OCI-LY1 (cell line): ENCODE measurements around the gene IFT52.
"Not testable (repeated sequence)": the region's sequence is repeated elsewhere in the genome, so short reads cannot be mapped to it uniquely, and the experiment has no call there.

Source experiments
- H2AFZ ChIP-seq: fragments of 200-600 bp; sonication (generic), shearing (Covaris generic); 2 replicates; pipeline ENCODE4 v1.6.0; 2014; ENCODE audit warnings: antibody characterized with exemption, mild to moderate bottlenecking, low read length
- H3F3A ChIP-seq: fragments of 200-600 bp; sonication (generic), shearing (Covaris generic); 2 replicates; pipeline ENCODE4 v1.6.0; 2014; ENCODE audit warnings: mild to moderate bottlenecking, antibody characterized with exemption, low read length, moderate library complexity; ENCODE audit not compliant: insufficient read depth
- H3K27ac ChIP-seq: fragments of 200-600 bp; sonication (generic); 2 replicates; pipeline ENCODE4 v1.5.1; 2014; ENCODE audit warnings: low read length, mixed run types, mild to moderate bottlenecking, low read depth; ENCODE audit not compliant: poor library complexity, severe bottlenecking
- H3K27me3 ChIP-seq: fragments of 200-600 bp; sonication (generic); 2 replicates; pipeline ENCODE4 v1.6.0; 2014; ENCODE audit warnings: antibody characterized with exemption, mild to moderate bottlenecking, low read length, moderate library complexity; ENCODE audit not compliant: insufficient read depth
- H3K36me3 ChIP-seq: fragments of 200-600 bp; sonication (generic); 2 replicates; pipeline ENCODE4 v1.6.1; 2014; ENCODE audit warnings: mild to moderate bottlenecking, antibody characterized with exemption, low read length, moderate library complexity, mixed read lengths; ENCODE audit not compliant: insufficient read depth
- H3K4me1 ChIP-seq: fragments of 200-600 bp; sonication (generic); 2 replicates; pipeline ENCODE4 v1.5.1; 2014; ENCODE audit warnings: mild to moderate bottlenecking, low read length, moderate library complexity; ENCODE audit not compliant: insufficient read depth, severe bottlenecking
- H3K4me2 ChIP-seq: fragments of 200-600 bp; sonication (generic), shearing (Covaris generic); 2 replicates; pipeline ENCODE4 v1.6.1; 2014; ENCODE audit warnings: low read length
- H3K4me3 ChIP-seq: fragments of 200-600 bp; sonication (generic); 2 replicates; pipeline ENCODE4 v1.5.1; 2014; ENCODE audit warnings: low read length, low read depth, mild to moderate bottlenecking, mixed read lengths; ENCODE audit not compliant: poor library complexity, severe bottlenecking
- H3K79me2 ChIP-seq: fragments of 200-600 bp; shearing (Covaris generic); 2 replicates; pipeline ENCODE4 v1.6.1; 2016; ENCODE audit warnings: mixed run types, low read length, mixed read lengths; ENCODE audit not compliant: insufficient read depth
- H3K9ac ChIP-seq: fragments of 200-600 bp; sonication (generic), shearing (Covaris generic); 2 replicates; pipeline ENCODE4 v1.6.1; 2014; ENCODE audit warnings: mild to moderate bottlenecking, low read length, mixed read lengths
- H3K9me2 ChIP-seq: fragments of 200-600 bp; sonication (generic), shearing (Covaris generic); 2 replicates; pipeline ENCODE4 v1.6.1; 2014; ENCODE audit warnings: low read depth, mild to moderate bottlenecking, low read length, mixed read lengths
- H3K9me3 ChIP-seq: fragments of 200-600 bp; shearing (Covaris generic); 2 replicates; pipeline ENCODE4 v1.6.1; 2014; ENCODE audit warnings: low read length, mixed read lengths
- H4K20me1 ChIP-seq: fragments of 200-600 bp; sonication (generic), shearing (Covaris generic); 2 replicates; pipeline ENCODE4 v1.6.0; 2016; ENCODE audit warnings: mild to moderate bottlenecking, low read length; ENCODE audit not compliant: insufficient read depth
- EZH2 ChIP-seq: fragments of 200-600 bp; sonication (generic), shearing (Covaris generic); IDR thresholded peaks from 2 replicates; pipeline ENCODE4 v1.8.0; 2017; ENCODE audit warnings: borderline replicate concordance, mixed run types, mild to moderate bottlenecking, antibody characterized with exemption, low read length, moderate library complexity, mixed read lengths
- TF ChIP-seq, protein P1 (sequence below): fragments of 200-600 bp; sonication (generic), shearing (Covaris generic); IDR thresholded peaks from 2 replicates; pipeline ENCODE4 v1.5.1; 2017; ENCODE audit warnings: mild to moderate bottlenecking, antibody characterized with exemption, low read length, moderate library complexity, mixed read lengths

IFT52 gene

DNA sequence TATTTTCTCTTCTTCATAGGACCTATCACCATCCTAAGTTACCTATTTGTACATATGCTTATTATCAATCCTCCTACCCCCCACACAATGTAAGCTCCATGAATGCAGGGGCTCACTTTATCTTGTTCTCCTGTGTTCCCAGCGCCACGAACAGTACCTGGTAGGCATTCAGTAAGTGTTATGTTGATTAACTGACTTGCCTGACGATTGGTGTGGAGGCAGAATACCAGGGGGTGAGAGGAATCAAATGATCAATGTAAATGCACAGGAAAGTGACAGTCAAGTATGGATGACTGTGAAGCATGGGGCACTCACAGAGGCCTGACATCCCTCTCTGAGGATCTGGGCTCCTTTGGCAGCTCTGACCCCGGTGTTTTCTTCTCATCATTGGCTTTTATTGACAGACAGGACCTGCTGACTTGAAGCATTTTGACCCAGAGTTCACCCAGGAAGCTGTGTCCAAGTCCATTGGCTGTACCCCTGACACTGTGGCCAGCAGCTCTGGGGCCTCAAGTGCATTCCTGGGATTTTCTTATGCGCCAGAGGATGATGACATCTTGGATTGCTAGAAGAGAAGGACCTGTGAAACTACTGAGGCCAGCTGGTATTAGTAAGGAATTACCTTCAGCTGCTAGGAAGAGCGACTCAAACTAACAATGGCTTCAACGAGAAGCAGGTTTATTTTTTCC, 6.1 kb upstream of the IFT52 start:
- H4K20me1 ChIP-seq, result no peaks in the 10 kb centered on the region
- no peak overlapping the region for H3K4me3 ChIP-seq
- no peaks in the 10 kb centered on the region for H3K9me2 ChIP-seq
- no peaks in the 10 kb centered on the region for H3F3A ChIP-seq
- H3K9ac ChIP-seq, result no peak overlapping the region
- no peak for TF ChIP-seq EZH2
- TF ChIP-seq, protein P1, sequence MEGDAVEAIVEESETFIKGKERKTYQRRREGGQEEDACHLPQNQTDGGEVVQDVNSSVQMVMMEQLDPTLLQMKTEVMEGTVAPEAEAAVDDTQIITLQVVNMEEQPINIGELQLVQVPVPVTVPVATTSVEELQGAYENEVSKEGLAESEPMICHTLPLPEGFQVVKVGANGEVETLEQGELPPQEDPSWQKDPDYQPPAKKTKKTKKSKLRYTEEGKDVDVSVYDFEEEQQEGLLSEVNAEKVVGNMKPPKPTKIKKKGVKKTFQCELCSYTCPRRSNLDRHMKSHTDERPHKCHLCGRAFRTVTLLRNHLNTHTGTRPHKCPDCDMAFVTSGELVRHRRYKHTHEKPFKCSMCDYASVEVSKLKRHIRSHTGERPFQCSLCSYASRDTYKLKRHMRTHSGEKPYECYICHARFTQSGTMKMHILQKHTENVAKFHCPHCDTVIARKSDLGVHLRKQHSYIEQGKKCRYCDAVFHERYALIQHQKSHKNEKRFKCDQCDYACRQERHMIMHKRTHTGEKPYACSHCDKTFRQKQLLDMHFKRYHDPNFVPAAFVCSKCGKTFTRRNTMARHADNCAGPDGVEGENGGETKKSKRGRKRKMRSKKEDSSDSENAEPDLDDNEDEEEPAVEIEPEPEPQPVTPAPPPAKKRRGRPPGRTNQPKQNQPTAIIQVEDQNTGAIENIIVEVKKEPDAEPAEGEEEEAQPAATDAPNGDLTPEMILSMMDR, result no peak
- H3K4me1 ChIP-seq, result peaks cover 26% of the 10 kb centered on the region
- H3K4me2 ChIP-seq, result no peak overlapping the region
- H2AFZ ChIP-seq, result no peak overlapping the region
- peak overlapping the region; percentile 82 for H3K27ac ChIP-seq
- no peaks in the 10 kb centered on the region for H3K27me3 ChIP-seq
- H3K79me2 ChIP-seq, result no peaks in the 10 kb centered on the region
- H3K36me3 ChIP-seq, result no peaks in the 10 kb centered on the region
- H3K9me3 ChIP-seq, result no peaks in the 10 kb centered on the region

- Histone ChIP-seq H3K4me2 (no peak overlapping the region), H3K9me2 (no peaks in the 10 kb centered on the region), H2AFZ (no peak overlapping the region), H3K36me3 (no peaks in the 10 kb centered on the region), H3K27ac (no peak overlapping the region), H3K27me3 (no peaks in the 10 kb centered on the region), H3K4me3 (no peak overlapping the region), H3K4me1 (peaks cover 33% of the 10 kb centered on the region), H3F3A (no peaks in the 10 kb centered on the region), H3K9me3 (no peaks in the 10 kb centered on the region), H3K79me2 (no peaks in the 10 kb centered on the region), H3K9ac (no peak overlapping the region), H4K20me1 (no peaks in the 10 kb centered on the region)
- TF ChIP-seq, protein P1, result no peak
- no peak for TF ChIP-seq EZH2
Observed at GRCh38 chr20:43586641-43587040, 4.1 kb upstream of the IFT52 start.

DNA sequence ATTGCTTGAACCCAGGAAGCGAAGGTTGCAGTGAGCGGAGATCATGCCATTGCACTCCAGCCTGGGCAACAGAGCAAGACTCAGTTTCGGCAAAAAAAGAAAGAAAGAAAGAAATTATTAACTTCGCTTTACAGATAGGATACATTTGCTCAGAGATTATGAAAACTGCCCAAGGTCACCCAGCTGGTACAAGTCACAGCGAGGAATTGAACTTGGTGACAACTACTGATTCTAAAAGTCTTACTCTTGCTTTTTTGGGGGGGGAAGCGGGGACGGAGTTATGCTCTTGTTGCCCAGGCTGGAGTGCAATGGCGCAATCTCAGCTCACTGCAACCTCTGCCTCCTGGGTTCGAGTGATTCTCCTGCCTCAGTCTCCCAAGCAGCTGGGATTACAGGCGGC, 2.2 kb upstream of the IFT52 start:
- H2AFZ ChIP-seq, H3K9me2 ChIP-seq, H3K4me3 ChIP-seq, H3K9me3 ChIP-seq, H3K27me3 ChIP-seq, H3K4me2 ChIP-seq, H3K36me3 ChIP-seq, H4K20me1 ChIP-seq, H3K79me2 ChIP-seq, H3F3A ChIP-seq, H3K27ac ChIP-seq, H3K9ac ChIP-seq: not testable (repeated sequence)
- H3K4me1 ChIP-seq, result peaks cover 34% of the 10 kb centered on the region

DNA sequence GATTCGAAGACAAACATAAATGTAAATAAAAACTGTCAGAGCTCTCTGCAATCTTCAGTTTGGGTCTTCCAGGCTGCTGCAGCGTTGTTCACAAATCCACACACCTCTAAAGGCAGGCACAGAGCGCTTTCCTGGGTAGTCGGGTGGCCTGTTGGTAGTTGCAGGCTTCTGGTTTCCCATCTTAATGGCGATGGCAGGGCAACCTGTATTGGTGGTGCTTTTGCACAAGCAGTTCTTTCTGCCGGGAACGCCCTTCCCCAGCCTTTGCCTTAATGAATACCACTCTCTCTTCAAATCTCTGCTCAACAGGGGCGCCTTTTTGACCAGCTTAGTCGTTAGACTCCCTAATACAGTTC, 723 bp upstream of the IFT52 start:
- Histone ChIP-seq H3K4me3 (peak overlapping the region; percentile 76), H3K27me3 (no peaks in the 10 kb centered on the region), H3K27ac (peak overlapping the region; percentile 48), H3K79me2 (no peaks in the 10 kb centered on the region), H3K36me3 (peaks cover 5% of the 10 kb centered on the region; the same call in 1 of the 2 replicates), H3K9me2 (no peaks in the 10 kb centered on the region), H2AFZ (peak overlapping the region; percentile 12; the same call in 1 of the 2 replicates), H3K4me1 (peaks cover 20% of the 10 kb centered on the region), H3K9ac (peak overlapping the region; percentile 85), H3K9me3 (no peaks in the 10 kb centered on the region), H3K4me2 (peak overlapping the region; percentile 86), H4K20me1 (no peaks in the 10 kb centered on the region), H3F3A (no peaks in the 10 kb centered on the region)
- TF ChIP-seq, protein P1, result no peak
- TF ChIP-seq EZH2, result no peak

DNA sequence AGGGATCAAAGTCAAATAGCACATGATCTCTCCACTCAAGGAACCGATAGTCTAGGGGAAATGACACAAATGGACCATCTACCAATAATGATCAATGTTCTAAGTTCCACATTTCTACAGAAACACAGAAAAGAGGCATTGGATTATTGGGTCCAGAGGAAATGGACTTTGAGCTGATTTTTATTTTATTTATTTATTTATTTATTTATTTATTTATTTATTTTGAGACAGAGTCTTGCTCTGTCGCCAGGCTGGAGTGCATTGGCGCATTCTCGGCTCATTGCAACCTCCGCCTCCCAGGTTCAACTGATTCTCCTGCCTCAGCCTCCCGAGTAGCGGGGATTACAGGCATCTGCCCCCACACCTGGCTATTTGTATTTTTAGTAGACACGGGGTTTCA, 11.2 kb downstream of the IFT52 start:
- H3K4me2 ChIP-seq, H3K9ac ChIP-seq, H3K4me3 ChIP-seq, H3K79me2 ChIP-seq, H3K9me3 ChIP-seq, H3F3A ChIP-seq, H3K9me2 ChIP-seq, H3K4me1 ChIP-seq, H3K27ac ChIP-seq, H2AFZ ChIP-seq, H3K27me3 ChIP-seq, H4K20me1 ChIP-seq: not testable (repeated sequence)
- H3K36me3 ChIP-seq, result peaks cover 46% of the 10 kb centered on the region
